Keratinocyte (primary cell): ENCODE data around the gene OR2M4. TPM values are rescaled to one million over a fixed set of nuclear protein-coding genes. Genes with fewer than 3 reads are reported as not detected.

ENCODE experiments used
- DNase-seq: peaks from one replicate; pipeline ENCODE4 v3.0.0-alpha.2; 2011; ENCODE audit warnings: low read depth, missing footprints, low spot score
- FAIRE-seq: peaks from 2 replicates; lab custom pipeline; 2011; peaks lifted over from hg19 to GRCh38; lab: Jason Lieb, UNC
- H2AFZ ChIP-seq: 2 replicates; pipeline ENCODE4 v1.6.0; 2012; ENCODE audit warnings: low read length, control low read depth, inconsistent platforms; ENCODE audit not compliant: control insufficient read depth
- H3K27ac ChIP-seq: 2 replicates; pipeline ENCODE4 v1.5.1; 2011; ENCODE audit warnings: low read length; ENCODE audit not compliant: control insufficient read depth, insufficient read depth
- H3K27me3 ChIP-seq: 3 replicates; pipeline ENCODE4 v1.6.0; 2011; ENCODE audit warnings: low read length; ENCODE audit not compliant: control insufficient read depth, insufficient read depth; ENCODE audit errors: extremely low read depth
- H3K36me3 ChIP-seq, 2 experiments: 2 replicates in 1 of 2; 3 replicates in 1 of 2; pipeline ENCODE4 v1.5.1; 2011; ENCODE audit warnings: low read length in 2 of 2, mild to moderate bottlenecking in 1 of 2; ENCODE audit not compliant: control insufficient read depth in 2 of 2, insufficient read depth in 2 of 2; ENCODE audit errors: extremely low read depth in 1 of 2
- H3K4me1 ChIP-seq: 3 replicates; pipeline ENCODE4 v1.5.1; 2011; ENCODE audit warnings: low read length; ENCODE audit not compliant: control insufficient read depth, insufficient read depth; ENCODE audit errors: extremely low read depth
- H3K4me2 ChIP-seq: 3 replicates; pipeline ENCODE4 v1.6.0; 2011; ENCODE audit warnings: low read depth, low read length; ENCODE audit not compliant: control insufficient read depth, insufficient read depth; ENCODE audit errors: extremely low read depth
- H3K4me3 ChIP-seq, 3 experiments: fragments of 200-600 bp in 1 of 3; sonication (generic) in 1 of 3; 2 replicates in 2 of 3; 3 replicates in 1 of 3; pipeline ENCODE4 v1.5.1; 2011 to 2016; ENCODE audit warnings: low read length in 3 of 3, mild to moderate bottlenecking in 3 of 3, control low read depth in 2 of 3, inconsistent platforms in 1 of 3, low read depth in 1 of 3, mixed read lengths in 1 of 3, mixed run types in 1 of 3, moderate library complexity in 1 of 3; ENCODE audit not compliant: control insufficient read depth in 2 of 3, insufficient read depth in 2 of 3; ENCODE audit errors: extremely low read depth in 1 of 3
- H3K79me2 ChIP-seq: 2 replicates; pipeline ENCODE4 v1.6.0; 2012; ENCODE audit warnings: low read length; ENCODE audit not compliant: control insufficient read depth, insufficient read depth
- H3K9ac ChIP-seq: 3 replicates; pipeline ENCODE4 v1.6.0; 2011; ENCODE audit warnings: low read length; ENCODE audit not compliant: control insufficient read depth, insufficient read depth; ENCODE audit errors: extremely low read depth
- H3K9me1 ChIP-seq: 3 replicates; pipeline ENCODE4 v1.6.0; 2011; ENCODE audit warnings: low read length; ENCODE audit not compliant: control insufficient read depth, insufficient read depth; ENCODE audit errors: extremely low read depth
- H3K9me3 ChIP-seq: 2 replicates; pipeline ENCODE4 v1.5.1; 2012; ENCODE audit warnings: low read depth, low read length; ENCODE audit not compliant: control insufficient read depth
- H4K20me1 ChIP-seq: 3 replicates; pipeline ENCODE4 v1.6.0; 2011; ENCODE audit warnings: low read length; ENCODE audit not compliant: control insufficient read depth, insufficient read depth; ENCODE audit errors: extremely low read depth
- CTCF ChIP-seq, 3 experiments: IDR thresholded peaks in 1 of 3; conservative IDR thresholded peaks in 1 of 3; optimal IDR thresholded peaks in 1 of 3; 2 replicates in 2 of 3; 3 replicates in 1 of 3; pipeline versions ENCODE3 to v1.5.1; 2011; ENCODE audit warnings: low read length in 3 of 3, mild to moderate bottlenecking in 3 of 3, moderate library complexity in 2 of 3, control low read depth in 1 of 3, inconsistent platforms in 1 of 3; ENCODE audit not compliant: insufficient read depth in 2 of 3; ENCODE audit errors: extremely low read depth in 1 of 3
- EZH2 ChIP-seq: IDR thresholded peaks from one replicate; pipeline ENCODE4 v1.6.1; 2012; ENCODE audit warnings: inconsistent platforms, mild to moderate bottlenecking, low read length, moderate library complexity
- dilution Hi-C: fragments of 300-500 bp; cut with MboI; formaldehyde crosslinking; loops from one replicate; pipeline ENCODE4 v1.7.0; 2020; ENCODE audit warnings: low sequenced_read_pairs; ENCODE audit not compliant: extremely low pct_ligation_motif_present
- polyA plus RNA-seq, 5 experiments: library from polyadenylated mRNA; depleted of rRNA in 3 of 5; stranded (reverse) in 3 of 5; stranded (forward) in 1 of 5; unstranded in 1 of 5; fragments of >200 nt; gene quantifications; 1 replicate in 1 of 5; 2 replicates in 3 of 5; 3 replicates in 1 of 5; pipeline versions ENCODE4 v1.2.1 to v1.2.3, GENCODE V29; 2011 to 2012; ENCODE audit warnings: missing spikeins in 2 of 5, low read depth in 1 of 5, low replicate concordance in 1 of 5

The OR2M4 gene
- polyA plus RNA-seq, 1 donor (not counting 4 experiments of a cell fraction or from before 2014, with no cell fraction given) = not detected

GRCh38 chr1:248277876-248278275, 46.7 kb downstream of the OR2M4 start, which contains the start of gene OR2T33:
TSS of gene OR2T33 (minus strand) at chr1:248277976. CDS start at chr1:248273814, 4,162 bp downstream.
- Histone ChIP-seq H3K4me3 (no peak within 1 kb of the TSS), H3K36me3 (no peaks in the 10 kb centered on the region), H3K27me3 (no peaks in the 10 kb centered on the region), H3K9ac (no peak within 1 kb of the TSS), H4K20me1 (no peaks in the 10 kb centered on the region), H3K79me2 (no peaks in the 10 kb centered on the region), H3K4me2 (no peak within 1 kb of the TSS), H3K9me3 (peaks cover 2% of the 10 kb centered on the region), H3K9me1 (no peaks in the 10 kb centered on the region), H2AFZ (no peak within 1 kb of the TSS), H3K27ac (no peak within 1 kb of the TSS), H3K4me1 (no peaks in the 10 kb centered on the region)
- no peak for FAIRE-seq
- TF ChIP-seq EZH2 (no peak), CTCF (optimal IDR thresholded peaks at IDR 0.05 in 1 of 3, IDR thresholded peaks at IDR 0.05 in 1 of 3, conservative IDR thresholded peaks at IDR 0.05 in 1 of 3; ENCODE audit: extremely low read depth in 1 of 3, insufficient read depth in 2 of 3, low read length in 3 of 3) (no peak)
- dilution Hi-C loops = no loop called here
- no peak for DNase-seq

- no peak overlapping the region for H3K9ac ChIP-seq
- DNase-seq = no peak
- no peaks in the 10 kb centered on the region for H3K4me1 ChIP-seq
- TF ChIP-seq CTCF (optimal IDR thresholded peaks at IDR 0.05 in 1 of 3, IDR thresholded peaks at IDR 0.05 in 1 of 3, conservative IDR thresholded peaks at IDR 0.05 in 1 of 3; ENCODE audit: extremely low read depth in 1 of 3, insufficient read depth in 2 of 3, low read length in 3 of 3) (no peak), EZH2 (no peak)
- no peaks in the 10 kb centered on the region for H3K36me3 ChIP-seq
- no peak overlapping the region for H3K4me2 ChIP-seq
- H4K20me1 ChIP-seq = no peaks in the 10 kb centered on the region
- H2AFZ ChIP-seq = no peak overlapping the region
- dilution Hi-C loops = no loop called here
- no peaks in the 10 kb centered on the region for H3K9me3 ChIP-seq
- no peaks in the 10 kb centered on the region for H3K9me1 ChIP-seq
- H3K4me3 ChIP-seq = no peak overlapping the region
- H3K79me2 ChIP-seq = no peaks in the 10 kb centered on the region
- no peak for FAIRE-seq
- no peaks in the 10 kb centered on the region for H3K27me3 ChIP-seq
- H3K27ac ChIP-seq = no peak overlapping the region
Observed at GRCh38 chr1:248288391-248288790, 57.2 kb downstream of the OR2M4 start.

Other genes with a start within 250 kb of the OR2M4 start
- not detected in 3 replicates for gene OR2L5, start 217.8 kb upstream of the OR2M4 start, polyA plus RNA-seq
- 0.03 TPM in 1 of 3 replicates, not detected in the others for gene OR2L2, start 201.3 kb upstream of the OR2M4 start, polyA plus RNA-seq
- not detected in 3 replicates for gene OR2L3, start 184.6 kb upstream of the OR2M4 start, polyA plus RNA-seq
- gene OR2L13, start 136.2 kb upstream of the OR2M4 start, polyA plus RNA-seq = not detected in 3 replicates
- not detected in 3 replicates for gene OR2M5, start 86.3 kb upstream of the OR2M4 start, polyA plus RNA-seq
- not detected in 3 replicates for gene OR2M2, start 56.6 kb upstream of the OR2M4 start, polyA plus RNA-seq
- gene OR2M3, start 34.2 kb upstream of the OR2M4 start, polyA plus RNA-seq = not detected in 3 replicates
- gene OR2T33, start 46.6 kb downstream of the OR2M4 start, polyA plus RNA-seq = not detected in 3 replicates
- gene OR2T12, start 72.0 kb downstream of the OR2M4 start, polyA plus RNA-seq = not detected in 3 replicates
- gene OR2M7, start 93.2 kb downstream of the OR2M4 start, polyA plus RNA-seq = not detected in 3 replicates
- gene OR14C36, start 117.4 kb downstream of the OR2M4 start, polyA plus RNA-seq = not detected in 3 replicates
- not detected in 3 replicates for gene OR2T4, start 130.2 kb downstream of the OR2M4 start, polyA plus RNA-seq
- not detected in 3 replicates for gene OR2T6, start 144.3 kb downstream of the OR2M4 start, polyA plus RNA-seq
- gene OR2T1, start 171.6 kb downstream of the OR2M4 start, polyA plus RNA-seq = not detected in 3 replicates
- gene OR2T2, start 214.2 kb downstream of the OR2M4 start, polyA plus RNA-seq = not detected in 3 replicates
- gene OR2T3, start 241.9 kb downstream of the OR2M4 start, polyA plus RNA-seq = not detected in 3 replicates